SK-N-SH (cell line): ENCODE results near the gene SLC17A9. TPM values are rescaled to one million over a fixed set of nuclear protein-coding genes. Genes with fewer than 3 reads are reported as not detected.

Experiments used
- CTCF ChIA-PET: fragments of 300-600, 350-600 bp; formaldehyde crosslinking; extraction: SDS; loops from one replicate; lab custom pipeline; 2021; lab: Yijun Ruan, JAX
- POLR2A ChIA-PET: fragments of 350-600 bp; sonication (Branson Sonifier 250); formaldehyde crosslinking; extraction: SDS; loops from one replicate; lab custom pipeline; 2020; ENCODE audit warnings: antibody characterized with exemption, inconsistent platforms; lab: Yijun Ruan, JAX
- DNase-seq: peaks from one replicate; pipeline ENCODE4 v3.0.0; 2012
- H2AFZ ChIP-seq: fragments of 200-600 bp; sonication (generic); 2 replicates; pipeline ENCODE4 v1.8.1; 2016; ENCODE audit warnings: antibody characterized with exemption, mild to moderate bottlenecking, low read depth
- H3F3A ChIP-seq: fragments of 200-600 bp; sonication (generic); replicated peaks from 2 replicates; pipeline ENCODE3; 2016; ENCODE audit warnings: antibody characterized with exemption, mild to moderate bottlenecking; ENCODE audit not compliant: insufficient read depth
- H3K27ac ChIP-seq, 2 experiments: fragments of 200-500 bp in 1 of 2; fragments of 200-600 bp in 1 of 2; sonication (Bioruptor generic) in 1 of 2; sonication (generic), shearing (Covaris generic) in 1 of 2; 2 replicates each; pipeline versions ENCODE4 v1.5.1 to v1.6.1; 2014 to 2016; ENCODE audit warnings: low read depth in 2 of 2, inconsistent platforms in 1 of 2, low read length in 1 of 2, mild to moderate bottlenecking in 1 of 2, mixed read lengths in 1 of 2
- H3K27me3 ChIP-seq: fragments of 200-600 bp; sonication (generic), shearing (Covaris generic); 2 replicates; pipeline ENCODE4 v1.6.1; 2016; ENCODE audit warnings: mixed run types; ENCODE audit not compliant: insufficient read depth
- H3K36me3 ChIP-seq, 2 experiments: fragments of 200-500 bp in 1 of 2; fragments of 200-600 bp in 1 of 2; sonication (Bioruptor generic) in 1 of 2; sonication (generic) in 1 of 2; replicated peaks in 1 of 2; 2 replicates each; pipeline versions ENCODE3 to v1.5.1; 2014 to 2016; ENCODE audit warnings: low read length in 1 of 2, mild to moderate bottlenecking in 1 of 2; ENCODE audit not compliant: insufficient read depth in 2 of 2, control insufficient read depth in 1 of 2
- H3K4me1 ChIP-seq, 2 experiments: fragments of 200-500 bp in 1 of 2; fragments of 200-600 bp in 1 of 2; sonication (Bioruptor generic) in 1 of 2; sonication (generic), shearing (Covaris generic) in 1 of 2; 2 replicates each; pipeline versions ENCODE4 v1.5.1 to v1.6.1; 2014 to 2016; ENCODE audit warnings: low read depth in 1 of 2, low read length in 1 of 2, mixed run types in 1 of 2; ENCODE audit not compliant: insufficient read depth in 2 of 2, control insufficient read depth in 1 of 2
- H3K4me2 ChIP-seq: fragments of 200-600 bp; sonication (generic), shearing (Covaris generic); 2 replicates; pipeline ENCODE4 v1.6.1; 2017; ENCODE audit warnings: mixed run types
- H3K4me3 ChIP-seq, 2 experiments: fragments of 200-500 bp in 1 of 2; fragments of 200-600 bp in 1 of 2; sonication (Bioruptor generic) in 1 of 2; sonication (generic), shearing (Covaris generic) in 1 of 2; 2 replicates each; pipeline versions ENCODE4 v1.5.1 to v1.8.1; 2014 to 2016; ENCODE audit warnings: low read depth in 2 of 2, inconsistent platforms in 1 of 2, low read length in 1 of 2, mild to moderate bottlenecking in 1 of 2, mixed read lengths in 1 of 2, moderate library complexity in 1 of 2
- H3K79me2 ChIP-seq: fragments of 200-600 bp; sonication (generic); 2 replicates; pipeline ENCODE4 v1.8.1; 2017; ENCODE audit warnings: mild to moderate bottlenecking; ENCODE audit not compliant: insufficient read depth
- H3K9ac ChIP-seq: fragments of 200-600 bp; sonication (generic); 2 replicates; pipeline ENCODE4 v1.6.1; 2017; ENCODE audit warnings: mixed run types
- H3K9me2 ChIP-seq: fragments of 200-600 bp; sonication (generic); 2 replicates; pipeline ENCODE4 v1.6.1; 2017; ENCODE audit warnings: mixed run types
- H3K9me3 ChIP-seq: fragments of 200-600 bp; sonication (generic); 2 replicates; pipeline ENCODE4 v1.6.1; 2017; ENCODE audit warnings: mixed run types, mild to moderate bottlenecking, moderate library complexity
- H4K20me1 ChIP-seq: fragments of 200-600 bp; sonication (generic); 2 replicates; pipeline ENCODE4 v1.6.1; 2017; ENCODE audit warnings: mild to moderate bottlenecking, mixed run types; ENCODE audit not compliant: insufficient read depth
- CHD2 ChIP-seq: fragments of 150-350 bp; IDR thresholded peaks from 2 replicates; pipeline ENCODE4 v1.6.1; 2018; ENCODE audit warnings: low read length; ENCODE audit not compliant: partially characterized antibody
- ELF1 ChIP-seq: IDR thresholded peaks from 2 replicates; pipeline ENCODE4 v1.4.0; 2012
- EP300 ChIP-seq, 2 experiments: IDR thresholded peaks; 2 replicates each; pipeline versions ENCODE4 v1.4.0 to v1.6.1; 2012; ENCODE audit warnings: borderline replicate concordance in 1 of 2, low read depth in 1 of 2, low read length in 1 of 2
- FOSL2 ChIP-seq: IDR thresholded peaks from 2 replicates; pipeline ENCODE4 v1.4.0; 2012; ENCODE audit warnings: low read depth, mild to moderate bottlenecking, moderate library complexity, borderline replicate concordance
- IRF3 ChIP-seq: fragments of 150-350 bp; IDR thresholded peaks from 2 replicates; pipeline ENCODE4 v1.6.1; 2016; ENCODE audit warnings: mild to moderate bottlenecking, low read depth, low read length
- MEF2A ChIP-seq: IDR thresholded peaks from 2 replicates; pipeline ENCODE4 v1.4.0; 2012; ENCODE audit warnings: low read depth, borderline replicate concordance
- NFIC ChIP-seq: IDR thresholded peaks from 2 replicates; pipeline ENCODE4 v1.4.0; 2012; ENCODE audit warnings: borderline replicate concordance
- NRF1 ChIP-seq: IDR thresholded peaks from 2 replicates; pipeline ENCODE4 v1.6.1; 2012; ENCODE audit warnings: low read depth, mild to moderate bottlenecking, low read length
- PBX3 ChIP-seq: IDR thresholded peaks from 2 replicates; pipeline ENCODE4; 2012
- POLR2AphosphoS5 ChIP-seq: IDR thresholded peaks from 2 replicates; pipeline ENCODE4 v1.6.1; 2012; ENCODE audit warnings: low read depth, low read length
- RCOR1 ChIP-seq: fragments of 150-350 bp; IDR thresholded peaks from 2 replicates; pipeline ENCODE4 v1.6.1; 2017; ENCODE audit warnings: antibody characterized with exemption, low read length
- REST ChIP-seq: IDR thresholded peaks from 2 replicates; pipeline ENCODE4 v1.6.1; 2012; ENCODE audit warnings: mild to moderate bottlenecking, low read depth, low read length, moderate library complexity
- SIN3A ChIP-seq: IDR thresholded peaks from 2 replicates; pipeline ENCODE4 v1.6.1; 2012; ENCODE audit warnings: low read depth, mild to moderate bottlenecking, low read length, moderate library complexity, borderline replicate concordance
- SMC3 ChIP-seq: IDR thresholded peaks from 2 replicates; pipeline ENCODE4 v1.6.1; 2012; ENCODE audit warnings: low read depth, low read length, improper control_type of control experiment
- TAF1 ChIP-seq: IDR thresholded peaks from 2 replicates; pipeline ENCODE4 v1.6.1; 2012; ENCODE audit warnings: low read depth, mild to moderate bottlenecking, low read length, moderate library complexity, borderline replicate concordance
- TCF12 ChIP-seq: IDR thresholded peaks from 2 replicates; pipeline ENCODE4 v1.4.0; 2012
- YY1 ChIP-seq: IDR thresholded peaks from 2 replicates; pipeline ENCODE4 v1.4.0; 2012; ENCODE audit warnings: low read depth, mild to moderate bottlenecking
- WGBS: methylation state at CpG from one replicate; pipeline ENCODE4 v1.1.6; 2017; ENCODE audit warnings: low lambda C conversion rate; 5-methylcytosine and 5-hydroxymethylcytosine counted together
- polyA plus RNA-seq, 3 experiments: library from polyadenylated mRNA; depleted of rRNA; stranded (reverse); fragments of >200 nt; gene quantifications; 2 replicates each; pipeline ENCODE4 v1.2.3, GENCODE V29; 2012

The SLC17A9 gene
- polyA plus RNA-seq, 1 of the 3 experiments (the other 2 are of a cell fraction): not detected

- POLR2A ChIA-PET: no interaction called here
- 0 out of 2 replicates have a peak, but pooled peaks cover 11% of the 10 kb centered on the region for H3K27me3 ChIP-seq
- no peaks in the 10 kb centered on the region for H3K79me2 ChIP-seq
Observed at GRCh38 chr20:62965363-62965771, 12.9 kb downstream of the SLC17A9 start.

More at GRCh38 chr20:62965363-62965771, 12.9 kb downstream of the SLC17A9 start:
- H3F3A ChIP-seq: no peaks in the 10 kb centered on the region
- 0 out of 2 replicates have a peak, but pooled peaks cover 3% of the 10 kb centered on the region for H4K20me1 ChIP-seq
- no peak overlapping the region for H3K9ac ChIP-seq
- no peak overlapping the region for H3K27ac ChIP-seq
- H2AFZ ChIP-seq: no peak overlapping the region
- H3K4me1 ChIP-seq: peaks cover 0 to 3% of the 10 kb centered on the region in 2 experiments; a peak in 1 of 4 replicates
- H3K9me3 ChIP-seq: no peaks in the 10 kb centered on the region
- H3K4me2 ChIP-seq: no peak overlapping the region
- TF ChIP-seq EP300 (IDR thresholded peaks at IDR 0.05; ENCODE audit: borderline replicate concordance in 1 of 2, low read depth in 1 of 2, low read length in 1 of 2) (no peak), IRF3 (no peak), SMC3 (no peak), PBX3 (no peak), YY1 (no peak), SIN3A (no peak), TCF12 (no peak), CHD2 (no peak), FOSL2 (no peak), ELF1 (no peak), POLR2AphosphoS5 (no peak), NRF1 (no peak), REST (no peak), TAF1 (no peak), RCOR1 (no peak), NFIC (no peak), MEF2A (no peak)
- DNase-seq: no peak
- H3K36me3 ChIP-seq: no peaks in the 10 kb centered on the region
- no peak overlapping the region for H3K4me3 ChIP-seq
- no peaks in the 10 kb centered on the region for H3K9me2 ChIP-seq
- CTCF ChIA-PET: interaction anchor here (0.7 to 1.3 kb wide), 3 partner anchors 8 to 45 kb away, joined by 3 to 5 read pairs (median 3); no protein-coding TSS in a partner anchor
- 67% methylated on average over 7 of the region's 19 CpGs for WGBS
